ENCODE data around the gene ARMC12.

Gene ARMC12

DNA sequence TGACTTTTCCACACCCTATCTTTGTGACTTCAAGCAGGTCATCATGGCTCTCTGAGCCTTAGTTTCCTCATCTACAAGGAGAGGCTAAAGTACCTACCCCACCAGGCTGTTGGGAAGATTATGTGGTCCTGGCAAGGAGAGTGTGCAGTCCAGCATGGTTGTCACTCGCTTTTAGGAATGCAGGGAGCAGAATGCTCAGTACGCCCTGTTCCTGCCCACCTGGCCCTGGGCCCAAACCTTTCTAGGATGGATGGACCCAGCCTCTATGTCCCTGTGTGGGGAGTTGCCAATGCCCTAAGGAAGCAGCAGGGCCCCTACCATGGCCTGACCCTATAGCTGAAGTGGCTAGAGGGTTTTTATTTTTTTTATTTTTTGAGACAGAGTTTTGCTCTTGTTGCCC lies 41.6 kb downstream of the ARMC12 start:
- DNase-seq, result no peak

DNA sequence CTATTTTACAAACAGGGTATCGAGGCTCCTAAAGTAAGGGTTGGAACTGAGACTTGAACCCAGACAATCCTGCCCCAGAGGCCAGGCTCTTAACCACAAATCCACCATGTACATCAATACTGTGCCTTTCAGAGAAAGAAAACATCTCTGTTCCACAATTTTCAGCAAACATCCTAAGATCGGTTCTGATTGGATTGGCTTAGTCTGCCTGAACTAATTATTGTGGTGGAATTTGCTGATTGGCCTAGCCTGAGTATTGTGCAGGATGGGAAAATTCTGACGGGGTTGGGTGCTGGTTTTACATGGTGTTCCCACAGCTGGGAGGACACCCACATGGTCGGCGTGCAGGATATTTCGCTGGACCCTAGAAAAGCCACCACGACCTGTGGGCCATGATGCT lies 43.9 kb downstream of the ARMC12 start, which contains the start of gene CLPSL1:
CLPSL1 (plus strand) TSS at position 301 of the 400 bp plus-strand sequence; CDS start at position 393, 92 bp downstream.
- DNase-seq, result no peak

DNA sequence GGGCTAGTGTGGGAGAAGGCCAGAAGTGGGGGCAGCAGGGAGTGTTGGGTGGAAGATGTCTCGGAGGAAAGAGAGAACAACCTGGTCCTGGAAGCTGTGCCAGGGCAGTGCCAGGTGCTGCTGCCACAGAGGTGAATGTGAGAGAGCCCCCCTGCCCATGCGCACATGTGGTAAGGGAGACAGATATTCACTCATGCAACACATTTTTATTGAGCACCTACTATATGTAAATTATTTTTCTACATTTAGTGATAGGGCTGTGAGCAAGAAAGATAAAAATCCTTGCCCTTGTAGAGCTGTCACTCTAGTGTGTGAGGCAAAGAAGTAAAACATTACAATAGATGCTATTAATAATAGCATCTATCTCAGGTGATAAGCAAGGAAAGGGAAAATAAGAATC lies 44.5 kb downstream of the ARMC12 start:
- no peak for DNase-seq

DNA sequence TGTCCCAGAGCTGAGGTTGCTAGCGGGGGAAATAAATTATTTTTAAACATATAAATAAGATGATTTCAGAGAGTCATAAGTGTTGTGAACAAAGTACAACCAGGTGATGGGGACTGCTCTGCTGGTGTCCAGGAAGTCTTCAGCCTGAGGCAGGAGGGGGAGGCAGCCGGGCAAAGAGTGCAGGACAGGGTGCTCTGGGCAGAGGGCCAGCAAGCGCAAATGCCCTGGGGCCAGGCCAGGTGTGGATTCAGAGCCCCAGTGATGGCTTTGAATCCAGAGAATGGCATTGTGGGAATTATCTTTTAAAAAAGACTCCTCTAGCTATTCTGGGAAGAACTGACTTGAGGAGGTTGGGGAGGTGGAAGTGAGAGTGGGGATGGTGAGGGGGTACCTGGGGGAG lies 45.6 kb downstream of the ARMC12 start:
- DNase-seq, result no peak

DNA sequence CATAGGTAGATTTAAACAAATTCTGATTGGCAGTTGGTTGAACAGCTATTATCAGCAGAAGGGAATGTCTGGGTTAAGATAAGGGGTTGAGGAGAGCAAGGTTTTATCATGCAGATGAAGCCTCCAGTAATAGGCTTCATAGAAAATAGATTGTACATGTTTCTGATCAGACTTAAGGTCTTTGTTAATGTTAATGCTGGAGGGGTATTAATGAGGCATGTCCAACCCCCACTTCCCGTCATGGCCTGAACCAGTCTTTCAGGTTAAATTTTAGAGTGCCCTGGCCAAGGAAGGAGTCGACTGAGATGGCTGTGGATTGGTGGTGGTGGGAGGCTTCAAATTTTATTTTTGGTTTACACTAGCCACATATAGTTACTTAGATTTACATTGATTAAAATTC lies 47.4 kb downstream of the ARMC12 start:
- no peak for DNase-seq

DNA sequence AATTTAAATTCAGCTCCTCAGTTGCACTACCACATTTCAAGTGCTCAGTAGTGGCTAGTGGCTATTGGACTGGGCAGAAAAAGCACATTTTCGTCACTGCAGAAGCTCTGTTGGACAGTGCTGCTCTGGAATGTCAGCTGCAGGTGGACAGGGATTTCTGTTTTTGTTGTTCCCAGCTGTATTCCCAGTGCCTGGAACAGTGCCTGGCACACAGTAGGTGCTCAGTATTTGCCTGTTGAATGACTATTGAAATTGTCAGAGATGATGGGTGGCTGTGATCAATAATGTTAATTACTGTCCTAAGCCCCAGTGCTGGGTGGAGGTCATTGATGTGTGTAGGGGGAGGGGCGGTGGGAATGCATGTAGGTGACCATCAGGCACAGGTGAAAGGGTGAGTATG lies 49.4 kb downstream of the ARMC12 start:
- no peak for DNase-seq

DNA sequence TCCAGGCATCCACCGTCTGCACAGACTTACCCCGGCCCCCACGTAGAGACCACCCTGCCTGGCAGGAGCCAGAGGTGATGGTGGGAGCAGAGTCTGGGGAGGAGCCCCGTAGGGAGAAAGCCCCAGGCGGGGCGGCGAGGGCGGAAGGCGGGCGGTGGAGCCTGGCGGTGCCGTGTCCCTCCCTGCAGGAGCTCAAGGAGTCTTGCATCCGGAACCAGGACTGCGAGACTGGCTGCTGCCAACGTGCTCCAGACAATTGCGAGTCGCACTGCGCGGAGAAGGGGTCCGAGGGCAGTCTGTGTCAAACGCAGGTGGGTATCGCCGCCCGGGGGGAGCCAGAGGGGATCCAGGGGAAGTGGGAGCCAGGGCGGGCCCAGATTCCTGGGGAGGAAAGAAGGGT lies 50.0 kb downstream of the ARMC12 start:
- DNase-seq, result no peak

DNA sequence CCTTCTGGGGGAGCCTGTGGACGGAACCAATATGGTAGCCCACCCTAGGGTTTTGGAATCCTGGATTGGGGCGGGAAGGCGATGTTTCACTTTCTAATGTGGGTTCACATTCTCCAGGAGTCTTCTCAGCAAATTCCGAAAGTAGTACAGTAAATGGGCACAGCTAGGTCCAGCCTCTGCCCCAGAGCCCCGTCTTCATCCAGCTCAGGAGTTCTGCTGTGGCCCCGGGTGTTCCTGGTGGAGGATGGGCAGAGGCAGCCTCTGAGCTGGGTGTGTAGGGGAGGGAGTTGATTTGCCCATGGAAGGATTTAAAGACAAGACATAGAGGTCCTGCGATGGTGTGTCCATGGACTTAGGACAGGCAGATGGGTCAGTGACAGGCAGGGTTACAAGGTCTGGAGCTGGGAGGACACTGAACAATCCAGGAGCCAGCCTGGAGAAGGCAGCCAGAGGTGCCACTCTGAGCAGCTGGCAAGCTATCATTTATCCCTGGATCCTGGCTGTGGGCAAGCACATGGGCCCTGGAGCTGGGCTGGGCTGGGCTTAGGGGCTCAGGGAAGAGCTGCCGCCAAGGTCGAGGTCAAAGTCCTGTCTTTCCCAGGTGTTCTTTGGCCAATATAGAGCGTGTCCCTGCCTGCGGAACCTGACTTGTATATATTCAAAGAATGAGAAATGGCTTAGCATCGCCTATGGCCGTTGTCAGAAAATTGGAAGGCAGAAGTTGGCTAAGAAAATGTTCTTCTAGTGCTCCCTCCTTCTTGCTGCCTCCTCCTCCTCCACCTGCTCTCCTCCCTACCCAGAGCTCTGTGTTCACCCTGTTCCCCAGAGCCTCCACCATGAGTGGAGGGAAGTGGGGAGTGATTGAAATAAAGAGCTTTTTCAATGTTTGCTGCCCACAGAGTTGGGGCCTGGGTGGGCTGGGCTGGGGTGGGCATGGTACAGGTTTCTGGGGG lies 50.7 kb downstream of the ARMC12 start:
- no peak for DNase-seq

DNA sequence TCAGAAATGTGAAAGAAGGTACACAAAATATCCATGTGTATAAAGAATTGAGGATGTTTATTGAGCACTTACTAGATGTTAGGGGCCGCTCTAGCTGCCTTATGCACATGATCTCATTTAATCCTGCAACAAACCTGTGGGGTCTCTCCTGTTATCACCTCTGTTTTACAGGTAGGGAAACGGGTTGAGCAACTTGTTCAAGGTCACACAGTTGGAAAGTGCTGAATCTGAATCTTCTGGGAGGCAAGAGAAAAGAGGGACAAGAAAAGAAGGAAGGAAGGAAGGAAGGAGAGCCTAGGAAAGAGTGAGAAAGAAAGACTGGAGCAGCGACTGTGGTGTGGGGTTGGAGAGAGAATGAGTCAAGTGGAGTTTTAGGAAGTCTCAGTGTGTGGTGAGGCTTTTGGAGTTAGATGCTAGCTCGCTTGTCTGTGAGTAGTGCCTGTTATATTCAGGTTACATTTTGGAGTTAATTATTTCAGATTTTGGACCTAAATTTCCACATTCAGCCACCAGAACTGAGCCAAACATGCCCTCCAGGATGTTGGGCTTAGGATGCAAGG lies 51.7 kb downstream of the ARMC12 start:
- DNase-seq, result no peak

DNA sequence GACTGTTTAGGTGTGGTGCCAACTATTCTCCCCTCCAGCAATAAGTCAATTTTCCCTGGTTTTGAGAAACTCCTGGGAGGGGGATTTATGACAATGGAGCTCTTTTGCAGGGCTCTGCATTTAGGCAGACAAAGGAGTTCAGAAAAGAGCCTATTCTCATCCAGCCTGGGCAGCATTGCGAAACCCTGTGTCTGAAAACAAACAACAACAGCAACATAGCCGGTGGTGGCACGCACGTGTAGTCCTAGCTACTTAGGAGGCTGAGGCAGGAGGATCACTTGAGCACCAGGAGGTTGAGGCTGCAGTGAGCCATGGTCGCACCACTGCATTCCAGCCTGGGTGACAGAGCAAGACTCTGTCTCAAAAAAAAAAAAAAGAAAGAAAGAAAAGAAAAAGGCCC lies 53.9 kb downstream of the ARMC12 start:
- DNase-seq, result no peak

DNA sequence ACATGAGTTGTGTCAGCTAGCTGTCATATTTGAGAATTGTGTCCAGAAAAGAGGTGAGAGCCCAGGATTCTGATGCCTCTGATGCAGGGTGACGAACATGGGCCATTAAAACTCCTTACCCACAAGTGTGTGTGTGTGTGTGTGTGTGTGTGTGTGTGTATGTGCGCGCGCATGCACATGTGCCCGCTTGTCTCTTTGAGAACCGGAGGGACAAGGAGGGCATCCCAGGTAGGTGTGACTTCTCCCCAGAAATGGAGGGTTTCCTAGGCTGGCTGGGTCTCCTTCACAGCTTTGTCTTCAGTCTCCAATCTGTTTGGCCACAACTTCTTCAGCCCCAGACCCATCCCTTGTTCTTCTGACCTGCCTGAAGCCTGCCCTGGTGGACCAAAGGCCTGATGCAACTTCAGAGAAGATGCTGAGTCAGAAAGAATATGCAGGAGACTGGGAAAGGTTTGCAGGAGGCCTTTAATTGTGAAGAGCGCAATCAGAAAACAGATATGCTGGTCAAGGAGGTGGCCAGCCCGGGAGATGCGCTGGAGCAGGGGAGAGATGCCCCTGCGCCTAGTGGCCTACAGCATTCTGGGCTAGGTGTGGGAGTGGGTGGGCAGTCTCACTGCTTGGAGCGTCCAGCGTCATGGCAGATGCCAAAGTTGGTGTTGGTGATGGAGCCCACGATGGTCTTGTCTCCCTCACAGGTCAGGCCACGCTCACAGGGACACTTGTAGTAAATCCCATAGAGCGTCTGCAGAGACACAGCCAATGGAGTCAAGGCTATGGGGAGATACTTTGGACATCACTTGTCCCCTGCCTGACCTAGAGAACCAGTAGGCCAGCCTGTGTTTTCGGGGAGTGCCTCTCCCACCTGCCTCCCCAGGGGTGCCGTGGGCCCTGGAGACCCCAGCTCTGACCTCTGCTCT lies 58.0 kb downstream of the ARMC12 start:
- no peak for DNase-seq

DNA sequence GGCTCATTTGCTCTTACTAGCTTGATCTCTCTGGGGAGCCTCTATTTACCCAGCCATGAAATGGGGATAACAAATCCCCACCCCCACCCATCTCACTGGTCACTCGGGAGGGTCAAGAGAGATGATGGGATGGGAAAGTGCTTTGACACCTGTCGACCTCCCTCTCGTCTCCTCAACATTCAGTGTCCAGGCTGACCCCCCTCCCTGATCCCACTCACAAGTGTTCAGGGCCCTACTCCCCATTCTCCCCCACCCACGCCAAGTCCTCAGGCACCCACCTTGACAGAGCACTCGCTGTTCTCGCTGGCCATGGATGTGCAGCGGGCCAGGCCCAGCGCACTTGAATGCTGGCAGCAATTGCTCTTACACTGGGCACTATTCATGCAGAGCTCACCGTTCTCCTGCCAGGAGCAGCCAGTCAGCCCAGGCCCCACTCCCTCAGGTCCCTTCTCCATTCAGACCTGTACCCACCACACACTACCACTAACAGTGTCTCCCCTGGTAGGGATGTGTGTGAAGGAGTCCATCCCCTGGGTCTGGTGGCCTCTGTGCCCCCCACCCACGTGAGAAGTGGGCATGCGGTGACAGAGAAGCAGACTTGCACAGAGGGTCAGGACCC lies 58.7 kb downstream of the ARMC12 start:
- DNase-seq, result no peak

DNA sequence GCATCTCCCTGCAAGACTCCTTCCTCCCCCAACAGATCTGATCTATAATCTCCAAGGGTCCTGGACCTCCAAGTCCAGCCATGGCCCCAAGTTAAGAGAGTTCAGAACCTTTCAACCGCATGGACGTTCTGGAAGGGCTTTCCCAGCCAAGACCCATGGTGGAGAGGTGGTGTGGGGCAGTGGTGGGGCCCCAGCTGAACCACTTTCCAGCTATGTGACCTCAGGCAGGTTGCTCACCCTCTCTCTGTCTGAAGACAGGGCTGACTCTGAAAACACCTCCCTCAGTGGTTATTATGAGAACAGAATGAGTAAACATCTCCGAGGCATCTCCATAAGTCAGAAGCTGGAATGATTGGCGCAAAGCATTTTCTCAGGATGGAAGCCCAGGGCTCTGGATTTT lies 59.4 kb downstream of the ARMC12 start:
- DNase-seq, result no peak

DNA sequence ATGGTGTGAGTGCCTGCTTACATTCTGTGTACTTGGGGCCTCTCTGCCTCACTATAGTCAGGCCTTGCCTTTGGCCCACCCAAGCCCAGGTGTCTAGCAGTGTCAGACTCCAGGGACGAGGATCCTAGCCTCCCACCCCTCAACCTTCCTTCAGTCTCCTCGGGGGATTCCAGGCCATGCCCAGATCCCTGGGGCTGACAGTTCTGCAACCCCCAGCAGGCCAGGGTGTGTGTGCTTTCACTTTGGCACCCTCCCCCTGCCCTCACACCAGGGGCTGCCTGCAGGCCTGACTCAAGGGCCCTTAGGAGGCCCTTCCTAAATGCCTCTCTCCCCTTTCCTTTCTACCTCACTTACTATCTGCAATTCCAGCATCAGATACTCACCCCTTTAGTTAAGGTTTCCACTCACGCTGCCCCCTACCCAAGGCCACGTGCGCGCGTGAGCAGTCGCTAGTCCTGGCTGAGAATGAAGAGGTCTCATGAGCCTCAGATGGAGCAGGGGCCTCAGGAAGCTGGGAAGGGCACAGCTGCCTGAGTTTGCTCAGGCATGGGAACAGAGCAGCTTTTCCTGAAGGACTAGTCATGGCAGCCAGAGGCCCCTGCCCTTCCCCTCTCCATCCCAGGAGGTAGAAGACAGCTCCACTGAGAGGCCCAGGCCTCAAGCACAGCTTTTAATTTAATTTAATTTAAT lies 61.1 kb downstream of the ARMC12 start:
- DNase-seq, result no peak
